DND-41 (cell line): ENCODE measurements around the gene ALOX12B.
A peak's percentile ranks its signal among the peaks of the same experiment; 100 is the strongest.

ENCODE experiments used
- ATAC-seq: fragments of 200-7000 bp; cut with Tn5 transposase; 3 replicates; pipeline ENCODE4 v1.9.1; 2021; ENCODE audit warnings: low read depth; ENCODE audit not compliant: insufficient read depth
- DNase-seq: peaks from one replicate; pipeline ENCODE4 v3.0.0-alpha.2; 2020
- H2AFZ ChIP-seq: 2 replicates; pipeline ENCODE4 v1.6.0; 2012; ENCODE audit warnings: low read depth, low read length
- H3K27ac ChIP-seq: 2 replicates; pipeline ENCODE4 v1.5.1; 2012; ENCODE audit warnings: low read length, inconsistent platforms
- H3K27me3 ChIP-seq: fragments of 200-600 bp; sonication (generic); 2 replicates; pipeline ENCODE4 v1.6.0; 2012; ENCODE audit warnings: low read length, mild to moderate bottlenecking, inconsistent platforms; ENCODE audit not compliant: insufficient read depth, poor library complexity
- H3K36me3 ChIP-seq: 2 replicates; pipeline ENCODE4 v1.5.1; 2012; ENCODE audit warnings: low read length, inconsistent platforms; ENCODE audit not compliant: insufficient read depth
- H3K4me1 ChIP-seq: 2 replicates; pipeline ENCODE4 v1.5.1; 2012; ENCODE audit warnings: mild to moderate bottlenecking, low read length; ENCODE audit not compliant: insufficient read depth
- H3K4me2 ChIP-seq: 2 replicates; pipeline ENCODE4 v1.6.0; 2012; ENCODE audit warnings: mild to moderate bottlenecking, moderate library complexity, low read length, inconsistent platforms; ENCODE audit not compliant: insufficient read depth
- H3K4me3 ChIP-seq, 2 experiments: fragments of 200-600 bp in 1 of 2; shearing (Covaris generic) in 1 of 2; 2 replicates each; pipeline ENCODE4 v1.5.1; 2012 to 2016; ENCODE audit warnings: inconsistent platforms in 2 of 2, low read length in 2 of 2, mild to moderate bottlenecking in 2 of 2, low read depth in 1 of 2, moderate library complexity in 1 of 2
- H3K79me2 ChIP-seq: 2 replicates; pipeline ENCODE4 v1.6.0; 2012; ENCODE audit warnings: low read length, inconsistent platforms; ENCODE audit not compliant: insufficient read depth
- H3K9ac ChIP-seq: 2 replicates; pipeline ENCODE4 v1.6.0; 2012; ENCODE audit warnings: low read depth, mild to moderate bottlenecking, inconsistent platforms, low read length, moderate library complexity
- H3K9me3 ChIP-seq: 2 replicates; pipeline ENCODE4 v1.5.1; 2012; ENCODE audit warnings: low read length, moderate library complexity, mild to moderate bottlenecking, inconsistent platforms; ENCODE audit not compliant: insufficient read depth, severe bottlenecking
- H4K20me1 ChIP-seq: 2 replicates; pipeline ENCODE4 v1.6.0; 2012; ENCODE audit warnings: low read length; ENCODE audit not compliant: insufficient read depth
- CTCF ChIP-seq: IDR thresholded peaks from 2 replicates; pipeline ENCODE4 v1.5.1; 2012; ENCODE audit warnings: borderline replicate concordance, low read length, moderate library complexity, mild to moderate bottlenecking; ENCODE audit not compliant: poor library complexity, severe bottlenecking; ENCODE audit errors: extremely low read depth
- EZH2 ChIP-seq: IDR thresholded peaks from 3 replicates; pipeline ENCODE4 v1.6.1; 2012; ENCODE audit warnings: borderline replicate concordance, low read depth, mild to moderate bottlenecking, moderate library complexity, low read length, inconsistent platforms; ENCODE audit not compliant: severe bottlenecking

ALOX12B gene

GRCh38 chr17:8121681-8122421 lies 34.3 kb upstream of the ALOX12B start:
- Histone ChIP-seq H3K27ac (no peak overlapping the region), H3K9me3 (no peaks in the 10 kb centered on the region), H3K36me3 (no peaks in the 10 kb centered on the region), H3K4me3 (peak overlapping the region in 1 of 2 experiments; percentile 98; a peak in 3 of 4 replicates), H3K79me2 (no peaks in the 10 kb centered on the region), H3K4me2 (peak overlapping the region; percentile 100), H3K4me1 (peaks cover 90% of the 10 kb centered on the region), H3K27me3 (peaks cover 58% of the 10 kb centered on the region), H3K9ac (peak overlapping the region; percentile 44; the same call in 1 of the 2 replicates), H2AFZ (no peak overlapping the region), H4K20me1 (peaks cover 30% of the 10 kb centered on the region; the same call in 1 of the 2 replicates)
- DNase-seq: peak; percentile 29
- no peak for ATAC-seq
- peak; percentile 55 for TF ChIP-seq CTCF
- no peak for TF ChIP-seq EZH2

- Histone ChIP-seq H3K79me2 (no peaks in the 10 kb centered on the region), H4K20me1 (peaks cover 30% of the 10 kb centered on the region; the same call in 1 of the 2 replicates), H3K27me3 (peaks cover 63% of the 10 kb centered on the region), H2AFZ (no peak overlapping the region), H3K27ac (no peak overlapping the region), H3K9me3 (no peaks in the 10 kb centered on the region), H3K9ac (peak overlapping the region; percentile 44), H3K36me3 (no peaks in the 10 kb centered on the region), H3K4me2 (peak overlapping the region; percentile 100), H3K4me1 (peaks cover 86% of the 10 kb centered on the region), H3K4me3 (peak overlapping the region; percentile 22 to 98; a peak in 3 of 4 replicates)
- ATAC-seq (no peak), DNase-seq (no peak)
- TF ChIP-seq EZH2 (no peak), CTCF (no peak)
Measured at GRCh38 chr17:8121407-8121680, 33.8 kb upstream of the ALOX12B start.

- peaks cover 30% of the 10 kb centered on the region; the same call in 1 of the 2 replicates for H4K20me1 ChIP-seq
- TF ChIP-seq EZH2 (no peak), CTCF (peak; percentile 56)
- H3K4me2 ChIP-seq: peak overlapping the region; percentile 100
- no peaks in the 10 kb centered on the region for H3K9me3 ChIP-seq
- DNase-seq: peak; percentile 70
- peak; percentile 23 for ATAC-seq
- no peaks in the 10 kb centered on the region for H3K79me2 ChIP-seq
- peaks cover 81% of the 10 kb centered on the region for H3K4me1 ChIP-seq
- peak overlapping the region; percentile 22 to 98; a peak in 3 of 4 replicates for H3K4me3 ChIP-seq
- peaks cover 69% of the 10 kb centered on the region for H3K27me3 ChIP-seq
- H3K9ac ChIP-seq: peak overlapping the region; percentile 44
- H2AFZ ChIP-seq: peak overlapping the region; percentile 44; the same call in 1 of the 2 replicates
- H3K27ac ChIP-seq: peak overlapping the region; percentile 5
- no peaks in the 10 kb centered on the region for H3K36me3 ChIP-seq
Measured at GRCh38 chr17:8120520-8121406, 33.2 kb upstream of the ALOX12B start.
